ENCODE measurements around the gene PTPRN2. TPM values are rescaled to one million over a fixed set of nuclear protein-coding genes. Genes with fewer than 3 reads are reported as not detected.

Gene PTPRN2
- polyA plus RNA-seq, 1 experiment = 0.02 TPM

DNA sequence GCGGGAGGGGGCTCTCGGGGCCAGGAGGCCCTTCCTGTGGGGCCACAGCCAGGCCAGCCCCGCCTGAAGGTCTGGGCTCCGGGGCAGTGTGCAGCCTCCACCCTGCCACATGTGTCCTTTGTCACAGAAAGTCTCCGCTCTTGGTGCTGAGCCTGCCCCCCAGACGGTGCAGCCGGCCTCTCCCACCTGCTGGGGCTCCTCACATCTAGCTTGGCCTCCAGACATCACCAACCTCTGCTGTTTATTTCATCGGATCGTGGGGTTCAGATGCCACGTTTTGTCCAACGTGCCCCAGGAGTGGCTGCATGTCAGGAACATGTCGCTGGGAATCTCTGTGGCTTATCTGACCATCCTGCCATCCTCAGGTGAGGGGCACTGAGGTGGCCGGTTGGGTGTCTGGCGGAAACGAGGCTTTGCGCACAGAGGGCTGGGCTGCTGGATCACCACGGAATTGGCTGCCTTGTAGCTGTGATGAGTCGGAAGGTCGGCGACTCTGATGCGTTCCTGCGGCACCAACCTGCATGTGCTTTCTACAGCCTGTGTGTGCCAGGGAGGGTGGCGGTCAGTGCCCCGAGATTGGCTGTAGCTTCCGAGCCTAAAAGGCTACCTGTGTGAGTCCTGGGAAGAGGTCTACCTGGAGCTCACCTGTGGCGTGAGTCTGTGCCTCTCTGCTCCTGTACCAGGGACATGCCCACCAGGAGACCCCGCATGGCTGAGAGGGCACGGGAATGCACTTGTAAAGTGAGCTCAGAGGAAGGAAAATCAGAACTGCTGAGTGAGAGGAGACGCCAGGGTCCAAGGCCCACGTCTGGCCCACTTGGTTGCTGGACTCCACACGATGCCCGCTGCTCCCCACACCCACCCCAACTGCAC, 934.4 kb downstream of the PTPRN2 start:
- TF ChIP-seq, protein P1, sequence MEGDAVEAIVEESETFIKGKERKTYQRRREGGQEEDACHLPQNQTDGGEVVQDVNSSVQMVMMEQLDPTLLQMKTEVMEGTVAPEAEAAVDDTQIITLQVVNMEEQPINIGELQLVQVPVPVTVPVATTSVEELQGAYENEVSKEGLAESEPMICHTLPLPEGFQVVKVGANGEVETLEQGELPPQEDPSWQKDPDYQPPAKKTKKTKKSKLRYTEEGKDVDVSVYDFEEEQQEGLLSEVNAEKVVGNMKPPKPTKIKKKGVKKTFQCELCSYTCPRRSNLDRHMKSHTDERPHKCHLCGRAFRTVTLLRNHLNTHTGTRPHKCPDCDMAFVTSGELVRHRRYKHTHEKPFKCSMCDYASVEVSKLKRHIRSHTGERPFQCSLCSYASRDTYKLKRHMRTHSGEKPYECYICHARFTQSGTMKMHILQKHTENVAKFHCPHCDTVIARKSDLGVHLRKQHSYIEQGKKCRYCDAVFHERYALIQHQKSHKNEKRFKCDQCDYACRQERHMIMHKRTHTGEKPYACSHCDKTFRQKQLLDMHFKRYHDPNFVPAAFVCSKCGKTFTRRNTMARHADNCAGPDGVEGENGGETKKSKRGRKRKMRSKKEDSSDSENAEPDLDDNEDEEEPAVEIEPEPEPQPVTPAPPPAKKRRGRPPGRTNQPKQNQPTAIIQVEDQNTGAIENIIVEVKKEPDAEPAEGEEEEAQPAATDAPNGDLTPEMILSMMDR (IDR thresholded peaks at IDR 0.05; ENCODE audit: low read depth, low read length) = no peak
- peaks cover 90% of the 10 kb centered on the region for H3K9me3 ChIP-seq (ENCODE audit: control insufficient read depth, insufficient read depth, low read length)
- POLR2A ChIA-PET = no interaction called here
- H3K27ac ChIP-seq (ENCODE audit: low read depth, low read length) = no peak overlapping the region
- H3K4me3 ChIP-seq (ENCODE audit: low read depth, low read length) = no peak overlapping the region
- no peak for DNase-seq (ENCODE audit: low read depth, low spot score)
- CTCF ChIA-PET = no interaction called here
- no peaks in the 10 kb centered on the region for H3K27me3 ChIP-seq (ENCODE audit: control insufficient read depth, insufficient read depth, low read length)

DNA sequence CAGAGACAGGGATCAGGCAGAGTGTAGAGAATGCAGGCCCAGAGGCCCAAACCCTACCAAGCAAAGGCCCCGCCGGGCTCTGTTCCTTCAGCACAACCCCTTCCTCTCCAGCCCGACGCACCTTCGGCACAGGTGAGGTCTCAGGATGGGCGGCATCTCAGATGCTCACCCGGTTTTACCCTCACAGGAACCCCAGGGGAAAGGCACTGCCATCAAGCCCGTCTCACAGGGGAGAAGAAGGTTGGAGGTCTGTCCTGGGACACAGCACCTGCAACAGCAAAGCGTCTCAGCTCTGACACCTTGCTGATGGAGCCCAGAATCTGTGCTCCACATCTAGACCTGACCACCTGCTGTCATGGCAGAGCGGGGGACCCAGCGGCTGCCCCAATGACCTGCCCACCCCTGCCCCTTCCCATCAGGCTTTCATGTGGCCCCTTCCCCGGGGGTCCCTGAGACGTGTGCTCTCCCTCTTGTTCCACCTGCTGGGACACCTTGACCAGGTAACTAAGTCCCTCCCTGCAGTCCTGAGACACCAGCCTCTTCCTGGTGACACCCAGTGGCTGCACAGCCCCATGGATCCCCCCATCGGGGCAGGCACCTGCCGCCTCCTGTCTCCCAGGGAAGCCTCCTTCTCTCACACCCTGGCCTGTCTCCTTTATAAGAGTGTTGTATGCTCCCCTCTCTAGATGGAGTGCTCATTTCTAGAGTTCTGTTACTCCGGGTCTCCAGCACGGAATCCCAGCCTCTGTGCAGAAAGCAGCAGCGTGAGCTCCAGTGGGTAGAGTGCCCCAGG, 935.3 kb downstream of the PTPRN2 start:
- DNase-seq (ENCODE audit: low read depth, low spot score) = no peak
- ChIA-PET POLR2A (no interaction called here), CTCF (no interaction called here)
- H3K4me3 ChIP-seq (ENCODE audit: low read depth, low read length) = no peak overlapping the region
- TF ChIP-seq, protein P1 (IDR thresholded peaks at IDR 0.05; ENCODE audit: low read depth, low read length) = no peak
- no peaks in the 10 kb centered on the region for H3K27me3 ChIP-seq (ENCODE audit: control insufficient read depth, insufficient read depth, low read length)
- H3K27ac ChIP-seq (ENCODE audit: low read depth, low read length) = no peak overlapping the region
- peaks cover 84% of the 10 kb centered on the region for H3K9me3 ChIP-seq (ENCODE audit: control insufficient read depth, insufficient read depth, low read length)

DNA sequence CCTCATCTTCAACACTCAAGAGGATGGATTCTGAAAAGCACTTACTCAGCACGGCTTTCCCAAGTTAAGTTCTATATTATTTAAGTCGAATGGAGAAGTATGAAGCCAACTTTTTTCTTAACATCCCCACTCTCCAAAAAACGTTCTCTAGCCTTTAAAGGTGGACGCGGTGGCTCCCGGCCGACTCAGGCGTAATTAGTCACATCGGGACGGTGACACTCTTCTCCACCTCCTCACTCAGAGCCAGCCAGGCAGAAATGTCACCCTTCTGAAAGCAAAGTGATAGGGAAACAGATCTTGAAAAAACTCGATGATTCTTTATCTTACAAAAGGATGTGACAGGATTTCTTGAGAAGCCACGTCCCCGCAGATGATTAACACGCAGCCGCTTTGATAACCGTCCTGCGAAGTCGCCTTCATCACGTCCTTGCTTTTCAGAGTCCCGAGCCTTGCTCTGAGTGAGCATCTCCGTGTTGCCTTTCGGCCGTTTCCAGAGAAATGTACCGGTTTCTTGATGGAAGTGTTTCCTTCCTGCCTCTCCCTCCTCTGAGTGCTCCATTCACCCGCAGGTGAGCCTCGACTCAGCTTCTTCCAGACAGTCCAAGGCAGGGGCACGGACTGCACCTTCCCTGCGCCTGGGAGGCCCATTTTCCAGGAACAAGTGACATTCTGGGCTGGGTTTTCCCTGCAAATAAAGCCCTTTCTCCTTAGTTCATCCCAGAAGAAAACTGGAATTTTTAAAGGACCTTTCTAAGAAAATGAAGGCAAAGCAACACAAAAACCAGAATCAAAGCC, 936.1 kb downstream of the PTPRN2 start:
- POLR2A ChIA-PET = no interaction called here
- H3K9me3 ChIP-seq (ENCODE audit: control insufficient read depth, insufficient read depth, low read length) = peaks cover 82% of the 10 kb centered on the region
- CTCF ChIA-PET = no interaction called here

DNA sequence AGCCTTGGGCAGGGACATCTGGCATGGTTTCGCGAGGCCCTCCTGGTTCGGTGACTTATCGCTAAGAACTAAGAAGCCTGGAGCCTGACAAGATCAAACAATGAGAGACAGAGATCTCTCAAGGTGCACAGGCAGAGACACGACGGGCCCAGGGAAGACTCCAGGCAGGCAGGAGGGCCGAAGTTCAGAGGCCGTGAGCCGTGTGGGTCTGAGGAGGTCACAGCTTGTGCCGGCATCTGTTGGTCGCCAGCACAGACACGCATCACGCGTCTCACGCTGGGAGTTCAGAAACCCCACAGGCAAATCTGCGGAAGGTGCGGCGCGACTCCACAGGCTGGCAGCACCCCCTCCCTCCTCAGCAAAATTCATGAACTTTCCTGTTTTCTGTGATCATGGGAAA, 936.8 kb downstream of the PTPRN2 start:
- CTCF ChIA-PET = no interaction called here
- POLR2A ChIA-PET = no interaction called here
- TF ChIP-seq, protein P1 (IDR thresholded peaks at IDR 0.05; ENCODE audit: low read depth, low read length) = no peak

More for the DNA sequence above, 936.1 kb downstream of the PTPRN2 start:
- TF ChIP-seq, protein P1 (IDR thresholded peaks at IDR 0.05; ENCODE audit: low read depth, low read length) = no peak
- no peak overlapping the region for H3K4me3 ChIP-seq (ENCODE audit: low read depth, low read length)
- H3K27ac ChIP-seq (ENCODE audit: low read depth, low read length) = no peak overlapping the region
- no peak for DNase-seq (ENCODE audit: low read depth, low spot score)
- no peaks in the 10 kb centered on the region for H3K27me3 ChIP-seq (ENCODE audit: control insufficient read depth, insufficient read depth, low read length)

More for the DNA sequence above, 936.8 kb downstream of the PTPRN2 start:
- DNase-seq (ENCODE audit: low read depth, low spot score) = no peak
- H3K9me3 ChIP-seq (ENCODE audit: control insufficient read depth, insufficient read depth, low read length) = peaks cover 82% of the 10 kb centered on the region
- H3K27ac ChIP-seq (ENCODE audit: low read depth, low read length) = no peak overlapping the region
- no peak overlapping the region for H3K4me3 ChIP-seq (ENCODE audit: low read depth, low read length)
- no peaks in the 10 kb centered on the region for H3K27me3 ChIP-seq (ENCODE audit: control insufficient read depth, insufficient read depth, low read length)
